GM06990 (cell line): ENCODE measurements around the gene BSND.

ENCODE experiments used
- DNase-seq: peaks from one replicate; pipeline ENCODE4 v3.0.0-alpha.2; 2011; ENCODE audit not compliant: insufficient read length; ENCODE audit errors: extremely low read depth
- H3K27me3 ChIP-seq: replicated peaks from 2 replicates; pipeline ENCODE4 v1.6.0; 2011; ENCODE audit warnings: low read length; ENCODE audit not compliant: control insufficient read depth, insufficient read depth
- H3K36me3 ChIP-seq: 2 replicates; pipeline ENCODE4 v1.5.1; 2011; ENCODE audit warnings: low read length; ENCODE audit not compliant: control insufficient read depth, insufficient read depth
- H3K4me3 ChIP-seq: replicated peaks from 2 replicates; pipeline ENCODE4 v1.5.1; 2011; ENCODE audit warnings: low read depth, mild to moderate bottlenecking, control low read depth, low read length
- CTCF ChIP-seq: IDR thresholded peaks from 2 replicates; pipeline ENCODE4 v1.5.1; 2011; ENCODE audit warnings: low read length, control low read depth, mild to moderate bottlenecking, inconsistent platforms; ENCODE audit not compliant: insufficient read depth, poor library complexity, severe bottlenecking

BSND gene

GRCh38 chr1:55038974-55039341, 40.2 kb downstream of the BSND start:
- Histone ChIP-seq H3K4me3 (no peak overlapping the region), H3K27me3 (peaks cover 3% of the 10 kb centered on the region), H3K36me3 (no peaks in the 10 kb centered on the region)
- DNase-seq = no peak
- no peak for TF ChIP-seq CTCF

GRCh38 chr1:55039342-55040082, 40.8 kb downstream of the BSND start, which contains the start of gene PCSK9:
TSS of gene PCSK9 (plus strand) at chr1:55039548. CDS start at chr1:55039838, 290 bp downstream.
- Histone ChIP-seq H3K36me3 (no peaks in the 10 kb centered on the region), H3K27me3 (peaks cover 3% of the 10 kb centered on the region), H3K4me3 (no peak within 1 kb of the TSS)
- DNase-seq = no peak
- no peak for TF ChIP-seq CTCF

GRCh38 chr1:55040083-55040932, 41.6 kb downstream of the BSND start:
- Histone ChIP-seq H3K36me3 (no peaks in the 10 kb centered on the region), H3K27me3 (peaks cover 3% of the 10 kb centered on the region), H3K4me3 (no peak overlapping the region)
- DNase-seq = no peak
- TF ChIP-seq CTCF = no peak

GRCh38 chr1:55040933-55041494, 42.3 kb downstream of the BSND start:
- no peak for DNase-seq
- Histone ChIP-seq H3K36me3 (no peaks in the 10 kb centered on the region), H3K27me3 (peaks cover 3% of the 10 kb centered on the region), H3K4me3 (no peak overlapping the region)
- TF ChIP-seq CTCF = no peak

- no peak overlapping the region for H3K4me3 ChIP-seq
- no peak for TF ChIP-seq CTCF
- DNase-seq = no peak
- peaks cover 3% of the 10 kb centered on the region for H3K27me3 ChIP-seq
- no peaks in the 10 kb centered on the region for H3K36me3 ChIP-seq
Measured at GRCh38 chr1:55041613-55042012, 42.9 kb downstream of the BSND start.
